ENCODE results near the gene EVI5. TPM values are rescaled to one million over a fixed set of nuclear protein-coding genes. Genes with fewer than 3 reads are reported as not detected.

EVI5 gene
- total and polyA plus RNA-seq, 10 of the 15 experiments (the other 5 are each of a cell fraction or from before 2014, with no cell fraction given) = 0.27 to 6.8 (median 1.7) TPM

GRCh38 chr1:92480813-92481598, 303.9 kb downstream of the EVI5 start:
- ChIA-PET CTCF (interaction anchor here (3.1 to 10.1 kb wide), 2 partner anchors 58 to 171 kb away, joined by 20 to 60 read pairs; no protein-coding TSS in a partner anchor), RAD21 (ENCODE audit: unreplicated experiment) (interaction anchor here (1.0 kb wide), 1 partner anchor 161 kb away, joined by 3 read pairs; no protein-coding TSS in a partner anchor), POLR2A (no interaction called here), SMC1A (ENCODE audit: uncharacterized antibody, unreplicated experiment) (interaction anchor here (1.6 to 2.5 kb wide), 2 partner anchors 56 to 106 kb away, joined by 4 to 8 read pairs; no protein-coding TSS in a partner anchor)
- Histone ChIP-seq H3K79me2 (ENCODE audit: control insufficient read depth, insufficient read depth, low read length) (no peaks in the 10 kb centered on the region), H3K4me2 (ENCODE audit: control insufficient read depth, insufficient read depth) (no peak overlapping the region), H3K27me3 (replicated peaks in 1 of 2; ENCODE audit: control insufficient read depth in 2 of 2, insufficient read depth in 2 of 2, low read length in 1 of 2) (no peaks in the 10 kb centered on the region), H3K4me3 (no peak overlapping the region), H3K27ac (ENCODE audit: control insufficient read depth, insufficient read depth) (no peak overlapping the region), H3K36me3 (ENCODE audit: control insufficient read depth in 2 of 2, insufficient read depth in 2 of 2, low read length in 1 of 2) (peaks cover 0 to 9% of the 10 kb centered on the region in 2 experiments; a peak in 2 of 4 replicates), H3K9me3 (replicated peaks; ENCODE audit: control insufficient read depth, insufficient read depth, low read length) (no peaks in the 10 kb centered on the region), H4K20me1 (ENCODE audit: control insufficient read depth, insufficient read depth) (no peaks in the 10 kb centered on the region), H2AFZ (ENCODE audit: control insufficient read depth, low read depth, low read length) (no peak overlapping the region), H3K4me1 (ENCODE audit: control insufficient read depth, insufficient read depth, low read length) (peaks cover 18% of the 10 kb centered on the region), H3K9ac (ENCODE audit: control insufficient read depth, insufficient read depth, low read length) (no peak overlapping the region)
- BruUV-seq (replicated peaks) = no TSS peak
- WGBS (ENCODE audit: insufficient coverage, insufficient replicate concordance, low lambda C conversion rate, missing lambda C conversion rate) = 97% methylated on average over 57 of the region's 65 CpGs
- intact Hi-C loops (cut with micrococcal nuclease; ENCODE audit: unreplicated experiment) = loop anchor here (5.0 kb wide), 1 partner anchor 169 kb away; no protein-coding TSS in a partner anchor
- FAIRE-seq (no peak), DNase-seq (ENCODE audit: low read depth, low spot score) (no peak), ATAC-seq (no peak)
- TF ChIP-seq SUPT20H (IDR thresholded peaks at IDR 0.05; ENCODE audit: borderline replicate concordance, control insufficient read depth, low read depth, low read length) = no peak
- TF ChIP-seq IRF3 (IDR thresholded peaks at IDR 0.05) = no peak
- no peak for TF ChIP-seq PBX3 (IDR thresholded peaks at IDR 0.05; ENCODE audit: insufficient replicate concordance, low read depth, low read length)
- no peak for TF ChIP-seq KAT2A (conservative IDR thresholded peaks at IDR 0.05; ENCODE audit: control insufficient read depth, low read depth, low read length)
- in situ Hi-C loops (cut with MboI) = loop anchor here (5.0 kb wide), 1 partner anchor 106 kb away; no protein-coding TSS in a partner anchor
